CD4-positive, CD25-positive, alpha-beta regulatory T cell (primary cell): ENCODE results near the gene TBC1D17. TPM values are rescaled to one million over a fixed set of nuclear protein-coding genes. Genes with fewer than 3 reads are reported as not detected.

ENCODE experiments used
- ATAC-seq, 2 donors: fragments of 150-1000 bp; cut with Tn5 transposase; one replicate each; pipeline ENCODE4 v1.10.0; 2021; ENCODE audit warnings: low read depth in 2 of 2, moderate number of reproducible peaks in 2 of 2, moderate library complexity in 1 of 2
- DNase-seq, 3 donors: peaks; one replicate each; pipeline versions ENCODE4 v3.0.0 to v3.0.0-alpha.2; 2012 to 2022; ENCODE audit warnings: mixed read lengths in 1 of 3
- H3K27ac ChIP-seq: one replicate; pipeline ENCODE4 v1.7.0; 2013; ENCODE audit warnings: mild to moderate bottlenecking, low read length; ENCODE audit not compliant: insufficient read depth, poor library complexity, severe bottlenecking
- H3K27me3 ChIP-seq: one replicate; pipeline ENCODE4 v1.7.0; 2013; ENCODE audit warnings: low read length; ENCODE audit not compliant: control insufficient read depth, insufficient read depth
- H3K36me3 ChIP-seq: one replicate; pipeline ENCODE4 v1.7.0; 2013; ENCODE audit warnings: mild to moderate bottlenecking, low read length, moderate library complexity; ENCODE audit not compliant: control insufficient read depth, insufficient read depth
- H3K4me1 ChIP-seq: 2 replicates; pipeline ENCODE4 v1.7.0; 2013; ENCODE audit warnings: mild to moderate bottlenecking, low read length; ENCODE audit not compliant: insufficient read depth, control insufficient read depth, poor library complexity, severe bottlenecking
- H3K4me3 ChIP-seq: one replicate; pipeline ENCODE4 v1.7.0; 2013; ENCODE audit warnings: low read depth, mild to moderate bottlenecking, low read length, moderate library complexity
- H3K9me3 ChIP-seq, 2 experiments: 1 replicate in 1 of 2; 2 replicates in 1 of 2; pipeline ENCODE4 v1.7.0; 2013; ENCODE audit warnings: low read length in 2 of 2, mild to moderate bottlenecking in 1 of 2, moderate library complexity in 1 of 2; ENCODE audit not compliant: control insufficient read depth in 2 of 2
- H3K27ac Mint-ChIP-seq, 3 donors: one replicate each; pipeline ENCODE4 v1.8.0; 2020 to 2022; ENCODE audit warnings: mild to moderate bottlenecking in 3 of 3, mixed read lengths in 3 of 3, moderate library complexity in 2 of 3
- H3K27me3 Mint-ChIP-seq: one replicate; pipeline ENCODE4 v1.8.0; 2022; ENCODE audit warnings: mild to moderate bottlenecking, mixed read lengths
- H3K36me3 Mint-ChIP-seq: one replicate; pipeline ENCODE4 v1.8.0; 2020; ENCODE audit warnings: mixed read lengths
- H3K4me1 Mint-ChIP-seq, 4 donors: one replicate each; pipeline ENCODE4 v1.8.0; 2020 to 2022; ENCODE audit warnings: mixed read lengths in 4 of 4, mild to moderate bottlenecking in 1 of 4
- H3K4me3 Mint-ChIP-seq, 4 donors: one replicate each; pipeline ENCODE4 v1.8.0; 2020 to 2022; ENCODE audit warnings: mild to moderate bottlenecking in 4 of 4, mixed read lengths in 4 of 4, moderate library complexity in 3 of 4
- H3K9me3 Mint-ChIP-seq, 7 donors: one replicate each; pipeline ENCODE4 v1.8.0; 2020 to 2022; ENCODE audit warnings: mixed read lengths in 7 of 7, mild to moderate bottlenecking in 3 of 7, moderate library complexity in 2 of 7
- polyA plus RNA-seq, 4 donors: library from polyadenylated mRNA; unstranded; fragments of 300-500 nt; fragmentation: Illumina TruSeq; gene quantifications; one replicate each; pipeline ENCODE4 v1.2.3, GENCODE V29; 2021
- total RNA-seq: library from RNA; stranded (reverse); gene quantifications from one replicate; pipeline ENCODE4 v1.2.3, GENCODE V29; 2022

TBC1D17 gene
- total and polyA plus RNA-seq, 5 donors from 2014 or later = 8.8 to 48.1 (median 9.3) TPM

- Mint-ChIP-seq H3K9me3 (no peaks in the 10 kb centered on the region), H3K4me1 (peaks cover 0 to 22% (median 7%) of the 10 kb centered on the region in 4 donors), H3K27ac (peak overlapping the region in 1 of 3 donors; percentile 65), H3K36me3 (peaks cover 18% of the 10 kb centered on the region), H3K27me3 (no peaks in the 10 kb centered on the region), H3K4me3 (no peak overlapping the region)
- Histone ChIP-seq H3K36me3 (peaks cover 46% of the 10 kb centered on the region), H3K4me1 (peaks cover 13% of the 10 kb centered on the region), H3K9me3 (no peaks in the 10 kb centered on the region), H3K27me3 (no peaks in the 10 kb centered on the region), H3K4me3 (no peak overlapping the region), H3K27ac (no peak overlapping the region)
- ATAC-seq (no peak), DNase-seq (no peak)
Measured at GRCh38 chr19:49881672-49882394, 4.3 kb downstream of the TBC1D17 start.

GRCh38 chr19:49882643-49883042, 5.1 kb downstream of the TBC1D17 start:
- H3K27ac ChIP-seq = no peak overlapping the region
- no peaks in the 10 kb centered on the region for H3K27me3 ChIP-seq
- H3K27me3 Mint-ChIP-seq = no peaks in the 10 kb centered on the region
- no peak for ATAC-seq
- H3K4me3 Mint-ChIP-seq = no peak overlapping the region
- peaks cover 0 to 22% (median 7%) of the 10 kb centered on the region in 4 donors for H3K4me1 Mint-ChIP-seq
- H3K4me3 ChIP-seq = no peak overlapping the region
- H3K4me1 ChIP-seq = peaks cover 13% of the 10 kb centered on the region
- H3K9me3 ChIP-seq = no peaks in the 10 kb centered on the region
- H3K36me3 ChIP-seq = peaks cover 46% of the 10 kb centered on the region
- H3K36me3 Mint-ChIP-seq = peaks cover 18% of the 10 kb centered on the region
- no peak for DNase-seq
- H3K9me3 Mint-ChIP-seq = no peaks in the 10 kb centered on the region
- no peak overlapping the region for H3K27ac Mint-ChIP-seq

DNA sequence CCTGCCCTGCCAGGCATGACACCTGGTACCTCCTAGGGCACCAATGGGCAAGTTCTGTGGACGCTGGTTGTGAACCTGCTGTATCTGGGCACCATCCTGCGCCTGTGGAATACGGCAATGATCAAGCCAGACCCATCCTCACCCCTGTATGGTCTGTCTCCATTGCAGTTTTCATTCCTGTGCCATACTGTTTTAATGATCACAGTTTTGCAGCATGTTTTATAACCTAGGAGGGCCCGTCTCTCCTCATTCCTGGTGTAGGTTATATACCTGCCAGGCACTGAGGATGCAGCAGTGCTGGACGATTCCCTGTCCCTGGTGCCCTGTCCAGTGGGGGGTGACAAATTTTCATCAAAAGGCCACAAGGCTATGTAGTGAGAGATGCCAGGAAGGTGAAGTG, 5.6 kb downstream of the TBC1D17 start:
- H3K4me1 ChIP-seq = peaks cover 9% of the 10 kb centered on the region
- H3K9me3 Mint-ChIP-seq = no peaks in the 10 kb centered on the region
- ATAC-seq (no peak), DNase-seq (no peak)
- H3K36me3 ChIP-seq = peaks cover 46% of the 10 kb centered on the region
- H3K27me3 ChIP-seq = no peaks in the 10 kb centered on the region
- no peaks in the 10 kb centered on the region for H3K27me3 Mint-ChIP-seq
- peak overlapping the region in 1 of 3 donors; percentile 62 for H3K27ac Mint-ChIP-seq
- H3K27ac ChIP-seq = no peak overlapping the region
- H3K9me3 ChIP-seq = no peaks in the 10 kb centered on the region
- H3K36me3 Mint-ChIP-seq = peaks cover 16% of the 10 kb centered on the region
- peaks cover 0 to 19% (median 5%) of the 10 kb centered on the region in 4 donors for H3K4me1 Mint-ChIP-seq
- H3K4me3 ChIP-seq = no peak overlapping the region
- H3K4me3 Mint-ChIP-seq = peak overlapping the region in 1 of 4 donors; percentile 77

DNA sequence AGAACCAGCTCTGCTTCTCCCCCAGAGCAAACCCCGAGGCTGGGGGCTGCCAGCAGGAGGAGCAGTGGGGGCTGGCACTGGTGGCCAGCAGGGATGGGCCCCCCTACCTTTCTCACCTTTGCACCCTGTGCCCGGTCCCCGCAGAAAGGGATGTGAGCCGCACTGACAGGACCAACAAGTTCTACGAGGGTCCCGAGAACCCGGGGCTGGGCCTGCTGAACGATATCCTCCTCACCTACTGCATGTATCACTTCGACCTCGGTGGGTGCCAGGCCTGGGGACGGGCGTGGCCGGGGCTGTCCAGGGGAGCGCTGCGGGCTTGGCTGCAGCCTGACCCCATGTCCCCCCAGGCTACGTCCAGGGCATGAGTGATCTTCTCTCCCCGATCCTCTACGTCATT, 6.6 kb downstream of the TBC1D17 start:
- no peaks in the 10 kb centered on the region for H3K27me3 ChIP-seq
- Mint-ChIP-seq H3K27ac (no peak overlapping the region), H3K4me3 (no peak overlapping the region), H3K4me1 (peaks cover 0 to 9% (median under 1%) of the 10 kb centered on the region in 4 donors), H3K27me3 (no peaks in the 10 kb centered on the region), H3K9me3 (no peaks in the 10 kb centered on the region), H3K36me3 (peaks cover 14% of the 10 kb centered on the region)
- H3K36me3 ChIP-seq = peaks cover 46% of the 10 kb centered on the region
- no peak overlapping the region for H3K27ac ChIP-seq
- DNase-seq (no peak), ATAC-seq (no peak)
- no peaks in the 10 kb centered on the region for H3K9me3 ChIP-seq
- H3K4me1 ChIP-seq = peaks cover 2% of the 10 kb centered on the region
- no peak overlapping the region for H3K4me3 ChIP-seq

- Mint-ChIP-seq H3K9me3 (no peaks in the 10 kb centered on the region), H3K27me3 (no peaks in the 10 kb centered on the region), H3K4me3 (no peak overlapping the region), H3K4me1 (peaks cover 0 to 6% (median 0%) of the 10 kb centered on the region in 4 donors), H3K27ac (no peak overlapping the region), H3K36me3 (peaks cover 14% of the 10 kb centered on the region)
- DNase-seq (no peak), ATAC-seq (no peak)
- Histone ChIP-seq H3K4me1 (peaks cover 5% of the 10 kb centered on the region), H3K27ac (no peak overlapping the region), H3K36me3 (peaks cover 46% of the 10 kb centered on the region), H3K4me3 (no peak overlapping the region), H3K9me3 (no peaks in the 10 kb centered on the region), H3K27me3 (no peaks in the 10 kb centered on the region)
Measured at GRCh38 chr19:49884760-49885159, 7.3 kb downstream of the TBC1D17 start.

- Mint-ChIP-seq H3K9me3 (peaks cover 0 to 2% (median 0%) of the 10 kb centered on the region in 7 donors), H3K27ac (no peak overlapping the region)
- H3K9me3 ChIP-seq = no peaks in the 10 kb centered on the region
Measured at GRCh38 chr19:49887037-49887664, 9.6 kb downstream of the TBC1D17 start.

GRCh38 chr19:49887665-49888509, 10.4 kb downstream of the TBC1D17 start:
- H3K36me3 ChIP-seq = peaks cover 21% of the 10 kb centered on the region
- ATAC-seq (no peak), DNase-seq (no peak)
- Mint-ChIP-seq H3K4me3 (no peak overlapping the region), H3K9me3 (peaks cover 0 to 2% (median 0%) of the 10 kb centered on the region in 7 donors), H3K27ac (no peak overlapping the region), H3K36me3 (peaks cover 14% of the 10 kb centered on the region), H3K27me3 (no peaks in the 10 kb centered on the region), H3K4me1 (peaks cover 0 to 19% (median 5%) of the 10 kb centered on the region in 4 donors)
- no peaks in the 10 kb centered on the region for H3K27me3 ChIP-seq
- H3K4me1 ChIP-seq = peaks cover 11% of the 10 kb centered on the region
- H3K27ac ChIP-seq = no peak overlapping the region
- H3K4me3 ChIP-seq = no peak overlapping the region
- H3K9me3 ChIP-seq = no peaks in the 10 kb centered on the region

More at GRCh38 chr19:49887037-49887664, 9.6 kb downstream of the TBC1D17 start:
- Mint-ChIP-seq H3K4me3 (no peak overlapping the region), H3K27me3 (no peaks in the 10 kb centered on the region), H3K36me3 (peaks cover 14% of the 10 kb centered on the region), H3K4me1 (peaks cover 0 to 13% (median 2%) of the 10 kb centered on the region in 4 donors)
- peaks cover 11% of the 10 kb centered on the region for H3K4me1 ChIP-seq
- DNase-seq = no peak
- peaks cover 28% of the 10 kb centered on the region for H3K36me3 ChIP-seq
- H3K27me3 ChIP-seq = no peaks in the 10 kb centered on the region
- H3K27ac ChIP-seq = no peak overlapping the region
- no peak overlapping the region for H3K4me3 ChIP-seq
- ATAC-seq = no peak
